ENCODE results near the gene NPR3.

- no peak for TF ChIP-seq POLR2A (IDR thresholded peaks at IDR 0.05)
- no peak for TF ChIP-seq CTCF (IDR thresholded peaks at IDR 0.05 in 8 of 11, conservative IDR thresholded peaks at IDR 0.05 in 3 of 11)
- no peak for TF ChIP-seq POLR2AphosphoS5 (IDR thresholded peaks at IDR 0.05)
These were observed 34.1 kb upstream of the NPR3 start for GRCh38 chr5:32677023-32677422.

Data from spleen (tissue), 7 donors.